Neural cell (in vitro differentiated cells): ENCODE data around the gene OVCA2. TPM values are rescaled to one million over a fixed set of nuclear protein-coding genes. Genes with fewer than 3 reads are reported as not detected.

Experiments used
- H2AFZ ChIP-seq: fragments of 200-600, 300-800 bp; sonication (generic), shearing (Covaris generic); 2 replicates; pipeline ENCODE4 v1.6.0; 2014; ENCODE audit warnings: low read depth, mild to moderate bottlenecking, antibody characterized with exemption, low read length, moderate library complexity
- H3F3A ChIP-seq: fragments of 200-600 bp; shearing (Covaris generic); 2 replicates; pipeline ENCODE4 v1.6.1; 2016; ENCODE audit warnings: mild to moderate bottlenecking, moderate library complexity, mixed read lengths, antibody characterized with exemption, low read length; ENCODE audit not compliant: insufficient read depth, poor library complexity, severe bottlenecking
- H3K27ac ChIP-seq: fragments of 200-600, 300-800 bp; sonication (generic), shearing (Covaris generic); 2 replicates; pipeline ENCODE4 v1.5.1; 2014; ENCODE audit warnings: mild to moderate bottlenecking, low read length, moderate library complexity
- H3K27me3 ChIP-seq: fragments of 300-800, 200-600 bp; sonication (generic), shearing (Covaris generic); 2 replicates; pipeline ENCODE4 v1.6.0; 2014; ENCODE audit warnings: mild to moderate bottlenecking, low read depth, low read length, moderate library complexity; ENCODE audit not compliant: insufficient read depth
- H3K36me3 ChIP-seq: fragments of 300-800, 200-600 bp; sonication (generic), shearing (Covaris generic); 2 replicates; pipeline ENCODE4 v1.5.1; 2014; ENCODE audit warnings: mild to moderate bottlenecking, antibody characterized with exemption, low read length, moderate library complexity; ENCODE audit not compliant: insufficient read depth
- H3K4me2 ChIP-seq: fragments of 300-800, 200-600 bp; sonication (generic), shearing (Covaris generic); 2 replicates; pipeline ENCODE4 v1.6.0; 2014; ENCODE audit warnings: mild to moderate bottlenecking, low read length
- H3K4me3 ChIP-seq: fragments of 300-800, 200-600 bp; sonication (generic), shearing (Covaris generic); 2 replicates; pipeline ENCODE4 v1.5.1; 2014; ENCODE audit warnings: mild to moderate bottlenecking, low read length, moderate library complexity
- H3K79me2 ChIP-seq: fragments of 200-600 bp; shearing (Covaris generic); replicated peaks from 2 replicates; pipeline ENCODE4 v1.6.0; 2014; ENCODE audit warnings: mild to moderate bottlenecking, low read length, moderate library complexity; ENCODE audit not compliant: insufficient read depth
- H3K9ac ChIP-seq: fragments of 300-800, 200-600 bp; sonication (generic), shearing (Covaris generic); 2 replicates; pipeline ENCODE4 v1.6.1; 2016; ENCODE audit warnings: mild to moderate bottlenecking, low read length, mixed read lengths
- H3K9me2 ChIP-seq: fragments of 200-600 bp; shearing (Covaris generic); 2 replicates; pipeline ENCODE4 v1.6.1; 2016; ENCODE audit warnings: mild to moderate bottlenecking, low read length, mixed read lengths; ENCODE audit not compliant: insufficient read depth
- H3K9me3 ChIP-seq: fragments of 200-600, 300-800 bp; sonication (generic), shearing (Covaris generic); 2 replicates; pipeline ENCODE4 v1.6.1; 2016; ENCODE audit warnings: mild to moderate bottlenecking, mixed run types, low read length, moderate library complexity, mixed read lengths
- H4K20me1 ChIP-seq: fragments of 200-600 bp; shearing (Covaris generic); 2 replicates; pipeline ENCODE4 v1.6.1; 2016; ENCODE audit warnings: mild to moderate bottlenecking, mixed run types; ENCODE audit not compliant: insufficient read depth
- EP300 ChIP-seq: fragments of 450-650 bp; conservative IDR thresholded peaks from 2 replicates; pipeline ENCODE4 v1.6.1; 2014; ENCODE audit warnings: antibody characterized with exemption, mild to moderate bottlenecking, moderate library complexity; ENCODE audit not compliant: poor library complexity, severe bottlenecking
- EZH2 ChIP-seq: fragments of 200-600, 300-800 bp; shearing (Covaris generic), sonication (generic); IDR thresholded peaks from 2 replicates; pipeline ENCODE4 v1.6.1; 2014; ENCODE audit warnings: antibody characterized with exemption, low read length, borderline replicate concordance, mild to moderate bottlenecking; ENCODE audit not compliant: insufficient read depth, poor library complexity, severe bottlenecking
- MXI1 ChIP-seq: fragments of 450-650 bp; conservative IDR thresholded peaks from 2 replicates; pipeline ENCODE4 v1.6.1; 2014; ENCODE audit warnings: antibody characterized with exemption, mild to moderate bottlenecking; ENCODE audit not compliant: poor library complexity, severe bottlenecking
- POLR2AphosphoS5 ChIP-seq: IDR thresholded peaks from 2 replicates; pipeline ENCODE4 v1.6.1; 2012
- RAD21 ChIP-seq: fragments of 450-650 bp; conservative IDR thresholded peaks from 2 replicates; pipeline ENCODE4 v1.6.1; 2014; ENCODE audit warnings: antibody characterized with exemption, mild to moderate bottlenecking, moderate library complexity
- SMC3 ChIP-seq: fragments of 450-650 bp; conservative IDR thresholded peaks from 2 replicates; pipeline ENCODE4 v1.6.1; 2014; ENCODE audit warnings: antibody characterized with exemption, mild to moderate bottlenecking, moderate library complexity; ENCODE audit not compliant: poor library complexity
- TAF1 ChIP-seq: IDR thresholded peaks from 2 replicates; pipeline ENCODE4 v1.6.1; 2012; ENCODE audit warnings: low read depth
- polyA plus RNA-seq: library from polyadenylated mRNA; depleted of rRNA; stranded (reverse); fragments of >200 nt; gene quantifications from 2 replicates; pipeline ENCODE4 v1.2.3, GENCODE V29; 2014
- TF ChIP-seq, protein P1 (sequence below): fragments of 450-650 bp; IDR thresholded peaks from 2 replicates; pipeline ENCODE4 v1.5.1; 2014; ENCODE audit warnings: antibody characterized with exemption, mild to moderate bottlenecking, moderate library complexity; ENCODE audit not compliant: poor library complexity, severe bottlenecking
- TF ChIP-seq, protein P2 (sequence below): IDR thresholded peaks from 2 replicates; pipeline ENCODE4 v1.6.1; 2012; ENCODE audit warnings: borderline replicate concordance

OVCA2 gene
- polyA plus RNA-seq, 1 donor from 2014 or later = 54.4 TPM

DNA sequence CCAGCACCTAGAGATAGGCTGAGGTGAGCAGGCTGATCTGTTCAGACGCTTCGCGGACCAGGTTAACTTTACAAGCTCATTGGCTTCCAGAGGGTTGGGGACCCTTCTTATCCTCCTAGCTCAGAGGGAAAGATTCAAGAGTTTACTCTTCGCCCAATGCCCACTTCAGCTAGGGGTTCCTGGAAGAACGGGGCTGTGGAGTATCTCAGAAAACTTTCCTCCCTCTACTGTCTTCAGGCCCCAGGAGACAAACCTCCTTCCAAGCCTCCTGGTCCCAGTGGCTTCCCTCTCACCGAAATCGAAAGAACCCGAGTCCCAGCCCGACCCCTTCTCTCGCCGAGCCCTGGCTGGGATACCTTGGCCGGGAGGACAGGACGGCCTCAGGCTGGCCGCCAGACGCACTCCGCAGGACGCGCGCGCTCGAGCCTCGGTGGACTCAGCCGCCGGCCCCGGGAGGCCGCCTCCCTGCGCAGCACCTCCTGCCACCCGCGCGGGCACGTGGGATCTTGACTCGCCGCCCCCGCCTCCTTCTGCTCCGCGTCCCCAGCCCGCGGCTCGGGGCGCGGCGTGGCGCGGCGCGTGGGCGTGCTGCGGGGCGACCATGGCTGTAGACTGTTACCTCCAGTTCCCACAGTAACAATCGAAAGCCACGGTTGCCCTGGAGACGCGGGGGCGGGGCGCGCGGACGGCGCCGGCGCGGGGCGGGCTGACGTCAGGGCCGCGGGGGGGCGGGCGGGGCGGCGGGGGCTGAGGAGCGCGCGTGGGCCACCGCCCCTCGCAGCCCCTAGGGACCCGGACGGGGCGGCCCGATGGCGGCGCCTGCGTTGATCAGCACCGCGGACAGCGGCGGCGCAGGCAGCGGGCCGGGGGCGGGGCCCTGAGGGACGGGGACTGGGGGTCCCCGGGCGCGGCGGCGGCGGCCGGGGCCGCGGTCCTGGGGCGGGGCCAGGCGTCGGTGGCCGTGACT is 7.8 kb downstream of the OVCA2 start:
- H3K9ac ChIP-seq = peak overlapping the region; percentile 71
- H3K79me2 ChIP-seq = peaks cover 3% of the 10 kb centered on the region
- no peaks in the 10 kb centered on the region for H3K36me3 ChIP-seq
- H3K4me3 ChIP-seq = peak overlapping the region; percentile 85
- H3F3A ChIP-seq = no peaks in the 10 kb centered on the region
- H3K4me2 ChIP-seq = peak overlapping the region; percentile 100
- peaks cover 30% of the 10 kb centered on the region for H3K27me3 ChIP-seq
- no peaks in the 10 kb centered on the region for H3K9me2 ChIP-seq
- H3K27ac ChIP-seq = peak overlapping the region; percentile 53
- TF ChIP-seq SMC3 = peak; percentile 47
- TF ChIP-seq, protein P1, sequence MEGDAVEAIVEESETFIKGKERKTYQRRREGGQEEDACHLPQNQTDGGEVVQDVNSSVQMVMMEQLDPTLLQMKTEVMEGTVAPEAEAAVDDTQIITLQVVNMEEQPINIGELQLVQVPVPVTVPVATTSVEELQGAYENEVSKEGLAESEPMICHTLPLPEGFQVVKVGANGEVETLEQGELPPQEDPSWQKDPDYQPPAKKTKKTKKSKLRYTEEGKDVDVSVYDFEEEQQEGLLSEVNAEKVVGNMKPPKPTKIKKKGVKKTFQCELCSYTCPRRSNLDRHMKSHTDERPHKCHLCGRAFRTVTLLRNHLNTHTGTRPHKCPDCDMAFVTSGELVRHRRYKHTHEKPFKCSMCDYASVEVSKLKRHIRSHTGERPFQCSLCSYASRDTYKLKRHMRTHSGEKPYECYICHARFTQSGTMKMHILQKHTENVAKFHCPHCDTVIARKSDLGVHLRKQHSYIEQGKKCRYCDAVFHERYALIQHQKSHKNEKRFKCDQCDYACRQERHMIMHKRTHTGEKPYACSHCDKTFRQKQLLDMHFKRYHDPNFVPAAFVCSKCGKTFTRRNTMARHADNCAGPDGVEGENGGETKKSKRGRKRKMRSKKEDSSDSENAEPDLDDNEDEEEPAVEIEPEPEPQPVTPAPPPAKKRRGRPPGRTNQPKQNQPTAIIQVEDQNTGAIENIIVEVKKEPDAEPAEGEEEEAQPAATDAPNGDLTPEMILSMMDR = no peak
- no peak for TF ChIP-seq TAF1
- TF ChIP-seq EZH2 = no peak
- TF ChIP-seq MXI1 = peak; percentile 99
- TF ChIP-seq RAD21 = peak; percentile 33
- peak; percentile 38 for TF ChIP-seq EP300
- peak; percentile 70 for TF ChIP-seq POLR2AphosphoS5
- TF ChIP-seq, protein P2, sequence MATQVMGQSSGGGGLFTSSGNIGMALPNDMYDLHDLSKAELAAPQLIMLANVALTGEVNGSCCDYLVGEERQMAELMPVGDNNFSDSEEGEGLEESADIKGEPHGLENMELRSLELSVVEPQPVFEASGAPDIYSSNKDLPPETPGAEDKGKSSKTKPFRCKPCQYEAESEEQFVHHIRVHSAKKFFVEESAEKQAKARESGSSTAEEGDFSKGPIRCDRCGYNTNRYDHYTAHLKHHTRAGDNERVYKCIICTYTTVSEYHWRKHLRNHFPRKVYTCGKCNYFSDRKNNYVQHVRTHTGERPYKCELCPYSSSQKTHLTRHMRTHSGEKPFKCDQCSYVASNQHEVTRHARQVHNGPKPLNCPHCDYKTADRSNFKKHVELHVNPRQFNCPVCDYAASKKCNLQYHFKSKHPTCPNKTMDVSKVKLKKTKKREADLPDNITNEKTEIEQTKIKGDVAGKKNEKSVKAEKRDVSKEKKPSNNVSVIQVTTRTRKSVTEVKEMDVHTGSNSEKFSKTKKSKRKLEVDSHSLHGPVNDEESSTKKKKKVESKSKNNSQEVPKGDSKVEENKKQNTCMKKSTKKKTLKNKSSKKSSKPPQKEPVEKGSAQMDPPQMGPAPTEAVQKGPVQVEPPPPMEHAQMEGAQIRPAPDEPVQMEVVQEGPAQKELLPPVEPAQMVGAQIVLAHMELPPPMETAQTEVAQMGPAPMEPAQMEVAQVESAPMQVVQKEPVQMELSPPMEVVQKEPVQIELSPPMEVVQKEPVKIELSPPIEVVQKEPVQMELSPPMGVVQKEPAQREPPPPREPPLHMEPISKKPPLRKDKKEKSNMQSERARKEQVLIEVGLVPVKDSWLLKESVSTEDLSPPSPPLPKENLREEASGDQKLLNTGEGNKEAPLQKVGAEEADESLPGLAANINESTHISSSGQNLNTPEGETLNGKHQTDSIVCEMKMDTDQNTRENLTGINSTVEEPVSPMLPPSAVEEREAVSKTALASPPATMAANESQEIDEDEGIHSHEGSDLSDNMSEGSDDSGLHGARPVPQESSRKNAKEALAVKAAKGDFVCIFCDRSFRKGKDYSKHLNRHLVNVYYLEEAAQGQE = peak; percentile 73
- no peaks in the 10 kb centered on the region for H3K9me3 ChIP-seq
- H2AFZ ChIP-seq = no peak overlapping the region
- H4K20me1 ChIP-seq = no peaks in the 10 kb centered on the region

DNA sequence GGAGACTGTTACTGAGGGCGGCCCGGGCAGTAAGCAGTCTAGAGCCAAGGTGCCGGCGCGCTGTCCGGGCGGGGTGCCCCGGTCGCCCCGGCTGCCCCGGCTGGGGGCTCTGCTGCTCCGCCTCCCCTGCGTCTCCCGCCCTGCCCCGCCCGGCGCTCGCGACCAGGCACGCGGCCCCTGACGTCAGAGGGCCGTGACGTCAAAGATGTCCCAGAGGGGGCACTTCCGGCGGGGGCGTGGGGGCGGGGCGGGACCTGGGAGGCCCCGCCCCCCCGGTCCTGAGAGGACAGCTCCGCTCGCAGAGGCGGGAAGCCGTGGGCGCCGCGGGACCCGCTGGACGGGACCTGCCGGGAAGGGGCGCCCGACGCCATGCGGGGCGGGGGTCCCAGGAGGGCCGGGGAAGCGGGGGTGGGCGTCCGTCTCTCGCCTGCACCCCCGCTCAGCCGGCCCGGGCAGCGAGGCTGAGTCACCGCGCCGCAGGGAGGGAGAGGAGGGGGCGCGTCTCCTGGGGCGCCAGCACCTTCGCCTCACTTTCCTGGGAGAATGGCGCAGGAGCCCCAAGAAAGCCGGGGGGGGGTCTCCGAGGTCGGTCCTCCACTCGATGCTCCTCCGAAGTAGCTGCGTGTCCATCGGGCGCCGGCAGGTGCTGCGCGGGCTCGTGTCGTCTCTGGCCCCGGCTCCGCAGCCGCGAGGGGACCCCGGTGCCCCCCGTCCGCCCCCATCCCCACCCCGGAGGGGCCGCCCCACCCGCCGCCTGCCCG is 8.7 kb downstream of the OVCA2 start:
- Histone ChIP-seq H3K9me2 (no peaks in the 10 kb centered on the region), H3K27ac (no peak overlapping the region), H3F3A (no peaks in the 10 kb centered on the region), H2AFZ (no peak overlapping the region), H3K27me3 (peaks cover 37% of the 10 kb centered on the region), H3K9ac (peak overlapping the region; percentile 68), H3K4me2 (no peak overlapping the region), H3K4me3 (peak overlapping the region; percentile 68), H3K79me2 (peaks cover 3% of the 10 kb centered on the region), H4K20me1 (no peaks in the 10 kb centered on the region), H3K36me3 (no peaks in the 10 kb centered on the region), H3K9me3 (no peaks in the 10 kb centered on the region)
- peak; percentile 55 for TF ChIP-seq POLR2AphosphoS5
- TF ChIP-seq RAD21 = no peak
- TF ChIP-seq TAF1 = no peak
- TF ChIP-seq, protein P1 = no peak
- TF ChIP-seq, protein P2 = no peak
- no peak for TF ChIP-seq SMC3
- TF ChIP-seq EP300 = no peak
- peak; percentile 25 for TF ChIP-seq MXI1
- TF ChIP-seq EZH2 = no peak
